Panc1 (cell line): ENCODE measurements around the gene CDH23. TPM values are rescaled to one million over a fixed set of nuclear protein-coding genes. Genes with fewer than 3 reads are reported as not detected.

Experiments
- ATAC-seq: fragments of 200-7000 bp; cut with Tn5 transposase; 2 replicates; pipeline ENCODE4 v1.9.1; 2020; ENCODE audit warnings: mild to moderate bottlenecking, moderate library complexity
- BruUV-seq: library from RNA; stranded (reverse); fragments of 400-500 nt; replicated peaks from 2 replicates; lab custom pipeline; 2021; lab: Mats Ljungman, UMichigan
- CTCF ChIA-PET: fragments of 300-600 bp; sonication (Branson Sonifier 250); formaldehyde crosslinking; loops from one replicate; lab custom pipeline; 2022; ENCODE audit warnings: antibody characterized with exemption; lab: Charles Lee
- POLR2A ChIA-PET: fragments of 300-600 bp; sonication (Branson Sonifier 250); formaldehyde crosslinking; loops from one replicate; lab custom pipeline; 2022; ENCODE audit warnings: antibody characterized with exemption; lab: Charles Lee
- DNase-seq: peaks from one replicate; pipeline ENCODE4 v3.0.0-alpha.2; 2010; ENCODE audit warnings: low read depth, low spot score
- H3K27ac ChIP-seq: 2 replicates; pipeline ENCODE4 v1.5.1; 2011; ENCODE audit warnings: mild to moderate bottlenecking, low read length, inconsistent platforms
- H3K27me3 ChIP-seq: fragments of 200-500 bp; sonication (Bioruptor generic); 2 replicates; pipeline ENCODE4 v1.6.0; 2014; ENCODE audit warnings: low read length, inconsistent platforms; ENCODE audit not compliant: control insufficient read depth, insufficient read depth
- H3K36me3 ChIP-seq: fragments of 200-500 bp; sonication (Bioruptor generic); 2 replicates; pipeline ENCODE4 v1.5.1; 2014; ENCODE audit warnings: inconsistent platforms, mild to moderate bottlenecking, low read length, moderate library complexity; ENCODE audit not compliant: control insufficient read depth, insufficient read depth
- H3K4me1 ChIP-seq: 2 replicates; pipeline ENCODE4 v1.5.1; 2011; ENCODE audit warnings: inconsistent platforms, mild to moderate bottlenecking, low read length, moderate library complexity; ENCODE audit not compliant: control insufficient read depth, insufficient read depth
- H3K4me3 ChIP-seq, 2 experiments: 2 replicates each; pipeline ENCODE4 v1.5.1; 2011 to 2012; ENCODE audit warnings: low read depth in 2 of 2, low read length in 2 of 2, mild to moderate bottlenecking in 2 of 2, inconsistent platforms in 1 of 2, moderate library complexity in 1 of 2
- H3K9me3 ChIP-seq: fragments of 200-500 bp; sonication (Bioruptor generic); 2 replicates; pipeline ENCODE4 v1.5.1; 2014; ENCODE audit warnings: low read depth, mild to moderate bottlenecking, inconsistent platforms, low read length, moderate library complexity; ENCODE audit not compliant: control insufficient read depth, insufficient read depth
- POLR2AphosphoS5 ChIP-seq: IDR thresholded peaks from 2 replicates; pipeline ENCODE4 v1.6.1; 2012; ENCODE audit warnings: mild to moderate bottlenecking, low read depth, low read length, moderate library complexity
- SIN3A ChIP-seq: IDR thresholded peaks from 2 replicates; pipeline ENCODE4 v1.6.1; 2012; ENCODE audit warnings: low read depth, mild to moderate bottlenecking, low read length, moderate library complexity, borderline replicate concordance; ENCODE audit not compliant: insufficient read depth
- TCF7L2 ChIP-seq: IDR thresholded peaks from 2 replicates; pipeline ENCODE4 v1.6.1; 2011; ENCODE audit warnings: mild to moderate bottlenecking, low read depth, low read length, inconsistent platforms
- in situ Hi-C: cut with HindIII; loops from 2 replicates; pipeline ENCODE4 v1.10.0; 2016; ENCODE audit warnings: low sequenced_read_pairs, low pct_unique_long_range_greater_than_20kb
- intact Hi-C: fragments of 100-400 bp; cut with micrococcal nuclease; formaldehyde crosslinking; loops from one replicate; pipeline ENCODE4 v1.10.0; 2022; ENCODE audit not compliant: unreplicated experiment
- total RNA-seq: library from RNA; stranded (reverse); gene quantifications from one replicate; pipeline ENCODE4 v1.2.1, GENCODE V29; 2021; ENCODE audit not compliant: unreplicated experiment
- TF ChIP-seq, protein P1 (sequence below): fragments of 450-650 bp; IDR thresholded peaks from 2 replicates; pipeline ENCODE4 v1.5.1; 2017; ENCODE audit warnings: mild to moderate bottlenecking
- TF ChIP-seq, protein P2 (sequence below), 2 experiments: IDR thresholded peaks; 2 replicates each; pipeline ENCODE4 v1.6.1; 2011 to 2012; ENCODE audit warnings: low read depth in 2 of 2, control low read depth in 1 of 2, low read length in 1 of 2, mild to moderate bottlenecking in 1 of 2, moderate library complexity in 1 of 2; ENCODE audit not compliant: insufficient read depth in 1 of 2

The CDH23 gene
- total RNA-seq, 1 experiment from 2014 or later: 2.7 TPM

DNA sequence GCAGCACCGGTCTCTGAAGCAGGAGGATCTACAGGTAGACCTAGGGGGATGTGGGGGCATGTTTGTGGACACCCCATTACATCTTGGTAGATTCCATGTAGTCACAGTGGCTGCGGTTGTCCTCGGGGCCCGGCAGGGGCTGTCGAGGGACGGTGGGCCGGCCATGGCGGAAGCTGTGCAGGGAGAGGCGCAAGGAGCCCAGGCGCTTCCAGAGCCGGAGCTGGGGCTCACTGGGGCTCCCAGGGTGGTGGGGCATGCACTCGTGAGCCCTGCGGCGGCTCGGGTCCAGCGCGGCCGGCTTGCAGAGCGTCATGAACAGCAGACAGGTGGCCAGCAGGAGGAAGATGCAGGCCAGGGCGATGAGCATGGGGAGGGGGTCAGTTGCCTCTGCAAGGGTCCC, 319.1 kb downstream of the CDH23 start:
- Histone ChIP-seq H3K4me1 (peaks cover 9% of the 10 kb centered on the region), H3K27me3 (no peaks in the 10 kb centered on the region), H3K9me3 (no peaks in the 10 kb centered on the region), H3K4me3 (no peak overlapping the region), H3K27ac (no peak overlapping the region), H3K36me3 (no peaks in the 10 kb centered on the region)
- ATAC-seq (no peak), DNase-seq (no peak)
- ChIA-PET POLR2A (no interaction called here), CTCF (interaction anchor here (1.5 to 1.8 kb wide), 2 partner anchors 10 to 20 kb away, joined by 3 to 7 read pairs; no protein-coding TSS in a partner anchor)
- in situ Hi-C loops (no loop called here), intact Hi-C loops (no loop called here)
- TF ChIP-seq, protein P1, sequence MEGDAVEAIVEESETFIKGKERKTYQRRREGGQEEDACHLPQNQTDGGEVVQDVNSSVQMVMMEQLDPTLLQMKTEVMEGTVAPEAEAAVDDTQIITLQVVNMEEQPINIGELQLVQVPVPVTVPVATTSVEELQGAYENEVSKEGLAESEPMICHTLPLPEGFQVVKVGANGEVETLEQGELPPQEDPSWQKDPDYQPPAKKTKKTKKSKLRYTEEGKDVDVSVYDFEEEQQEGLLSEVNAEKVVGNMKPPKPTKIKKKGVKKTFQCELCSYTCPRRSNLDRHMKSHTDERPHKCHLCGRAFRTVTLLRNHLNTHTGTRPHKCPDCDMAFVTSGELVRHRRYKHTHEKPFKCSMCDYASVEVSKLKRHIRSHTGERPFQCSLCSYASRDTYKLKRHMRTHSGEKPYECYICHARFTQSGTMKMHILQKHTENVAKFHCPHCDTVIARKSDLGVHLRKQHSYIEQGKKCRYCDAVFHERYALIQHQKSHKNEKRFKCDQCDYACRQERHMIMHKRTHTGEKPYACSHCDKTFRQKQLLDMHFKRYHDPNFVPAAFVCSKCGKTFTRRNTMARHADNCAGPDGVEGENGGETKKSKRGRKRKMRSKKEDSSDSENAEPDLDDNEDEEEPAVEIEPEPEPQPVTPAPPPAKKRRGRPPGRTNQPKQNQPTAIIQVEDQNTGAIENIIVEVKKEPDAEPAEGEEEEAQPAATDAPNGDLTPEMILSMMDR: no peak
- no peak for TF ChIP-seq SIN3A
- TF ChIP-seq TCF7L2: no peak
- no peak for TF ChIP-seq POLR2AphosphoS5
- TF ChIP-seq, protein P2, sequence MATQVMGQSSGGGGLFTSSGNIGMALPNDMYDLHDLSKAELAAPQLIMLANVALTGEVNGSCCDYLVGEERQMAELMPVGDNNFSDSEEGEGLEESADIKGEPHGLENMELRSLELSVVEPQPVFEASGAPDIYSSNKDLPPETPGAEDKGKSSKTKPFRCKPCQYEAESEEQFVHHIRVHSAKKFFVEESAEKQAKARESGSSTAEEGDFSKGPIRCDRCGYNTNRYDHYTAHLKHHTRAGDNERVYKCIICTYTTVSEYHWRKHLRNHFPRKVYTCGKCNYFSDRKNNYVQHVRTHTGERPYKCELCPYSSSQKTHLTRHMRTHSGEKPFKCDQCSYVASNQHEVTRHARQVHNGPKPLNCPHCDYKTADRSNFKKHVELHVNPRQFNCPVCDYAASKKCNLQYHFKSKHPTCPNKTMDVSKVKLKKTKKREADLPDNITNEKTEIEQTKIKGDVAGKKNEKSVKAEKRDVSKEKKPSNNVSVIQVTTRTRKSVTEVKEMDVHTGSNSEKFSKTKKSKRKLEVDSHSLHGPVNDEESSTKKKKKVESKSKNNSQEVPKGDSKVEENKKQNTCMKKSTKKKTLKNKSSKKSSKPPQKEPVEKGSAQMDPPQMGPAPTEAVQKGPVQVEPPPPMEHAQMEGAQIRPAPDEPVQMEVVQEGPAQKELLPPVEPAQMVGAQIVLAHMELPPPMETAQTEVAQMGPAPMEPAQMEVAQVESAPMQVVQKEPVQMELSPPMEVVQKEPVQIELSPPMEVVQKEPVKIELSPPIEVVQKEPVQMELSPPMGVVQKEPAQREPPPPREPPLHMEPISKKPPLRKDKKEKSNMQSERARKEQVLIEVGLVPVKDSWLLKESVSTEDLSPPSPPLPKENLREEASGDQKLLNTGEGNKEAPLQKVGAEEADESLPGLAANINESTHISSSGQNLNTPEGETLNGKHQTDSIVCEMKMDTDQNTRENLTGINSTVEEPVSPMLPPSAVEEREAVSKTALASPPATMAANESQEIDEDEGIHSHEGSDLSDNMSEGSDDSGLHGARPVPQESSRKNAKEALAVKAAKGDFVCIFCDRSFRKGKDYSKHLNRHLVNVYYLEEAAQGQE (IDR thresholded peaks at IDR 0.05; ENCODE audit: insufficient read depth in 1 of 2, low read depth in 2 of 2, low read length in 1 of 2): no peak
- no TSS peak for BruUV-seq

DNA sequence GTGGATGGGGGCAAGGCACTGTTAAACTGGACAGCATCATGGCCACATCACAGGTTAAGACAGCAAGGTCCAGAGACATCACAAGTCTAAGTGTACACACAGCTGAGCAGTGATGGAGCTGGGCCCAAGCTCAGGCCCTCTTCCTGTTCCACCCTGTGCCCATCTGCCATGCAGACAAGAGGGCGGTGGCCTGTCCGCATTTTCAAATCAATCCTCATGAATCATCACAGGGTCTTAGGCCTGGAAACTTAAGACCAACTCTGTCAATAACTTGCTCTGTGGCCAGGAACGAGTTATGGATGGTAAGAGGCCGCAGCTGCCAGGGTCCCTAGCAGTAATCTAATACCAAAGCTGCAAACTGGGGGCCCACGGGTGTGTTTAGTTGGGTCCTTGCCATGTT, 319.7 kb downstream of the CDH23 start:
- in situ Hi-C loops: no loop called here
- DNase-seq (no peak), ATAC-seq (peak; percentile 20; the same call in 1 of the 2 replicates)
- TF ChIP-seq, protein P2 (IDR thresholded peaks at IDR 0.05; ENCODE audit: insufficient read depth in 1 of 2, low read depth in 2 of 2, low read length in 1 of 2): no peak
- TF ChIP-seq POLR2AphosphoS5 (no peak), SIN3A (no peak), TCF7L2 (no peak)
- TF ChIP-seq, protein P1: no peak
- CTCF ChIA-PET: interaction anchor here (0.6 to 1.8 kb wide), 4 partner anchors 9 to 321 kb away, joined by 3 to 11 read pairs (median 8); no protein-coding TSS in a partner anchor
- H3K4me1 ChIP-seq: peaks cover 7% of the 10 kb centered on the region
- H3K27me3 ChIP-seq: no peaks in the 10 kb centered on the region
- H3K27ac ChIP-seq: no peak overlapping the region
- POLR2A ChIA-PET: interaction anchor here (0.6 kb wide), 1 partner anchor 788 kb away, joined by 10 read pairs; no protein-coding TSS in a partner anchor
- no peaks in the 10 kb centered on the region for H3K36me3 ChIP-seq
- intact Hi-C loops: no loop called here
- no peak overlapping the region for H3K4me3 ChIP-seq
- H3K9me3 ChIP-seq: no peaks in the 10 kb centered on the region
- BruUV-seq: no TSS peak
